Measurements from ENCODE around the gene L3MBTL4.

DNA sequence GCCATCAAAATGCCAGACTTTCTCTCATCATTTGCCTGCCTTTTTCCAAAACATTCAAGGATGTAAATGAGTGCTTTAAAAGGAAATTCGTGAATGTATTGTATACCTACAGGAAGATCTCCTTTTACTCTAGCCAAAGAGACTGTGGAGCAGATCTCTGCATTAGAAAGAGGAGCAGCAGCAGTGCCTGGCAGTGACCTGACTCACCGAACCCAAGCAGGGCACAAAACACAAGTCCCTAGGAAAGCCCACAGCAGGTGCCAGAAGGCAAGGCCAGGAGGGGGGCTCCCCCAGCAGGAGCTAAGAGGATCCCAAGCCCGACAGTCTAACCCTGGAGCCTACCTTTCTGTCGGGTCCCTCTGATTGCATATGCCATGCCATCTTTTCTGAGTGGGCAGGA is 47.9 kb downstream of the L3MBTL4 start:
- TF ChIP-seq CTCF (IDR thresholded peaks at IDR 0.05): no peak
- TF ChIP-seq EP300 (IDR thresholded peaks at IDR 0.05): no peak
- no peak for TF ChIP-seq POLR2A (IDR thresholded peaks at IDR 0.05)
- TF ChIP-seq POLR2AphosphoS5 (IDR thresholded peaks at IDR 0.05): no peak

Measured in sigmoid colon (tissue), 4 donors.